Measurements from ENCODE around the gene EML3.

DNA sequence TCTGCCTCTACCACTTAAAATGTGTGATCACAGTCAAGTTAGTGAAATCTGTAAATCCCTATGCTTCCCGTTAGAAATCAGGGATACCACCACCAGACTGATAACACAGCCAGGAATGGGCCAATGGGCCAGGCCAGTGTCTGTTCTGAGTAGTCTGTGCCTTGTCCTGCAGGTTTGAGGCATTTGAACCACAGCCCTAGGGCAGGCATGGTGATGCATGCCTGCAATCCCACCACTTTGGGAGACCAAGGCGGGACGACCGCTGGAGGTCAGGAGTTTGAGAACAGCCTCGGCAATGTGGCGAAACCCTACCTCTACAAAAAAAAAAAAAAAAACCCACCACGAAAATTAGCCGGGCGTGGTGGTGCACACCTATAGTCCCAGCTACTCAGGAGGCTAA lies 53.9 kb downstream of the EML3 start:
- TF ChIP-seq, protein P1, sequence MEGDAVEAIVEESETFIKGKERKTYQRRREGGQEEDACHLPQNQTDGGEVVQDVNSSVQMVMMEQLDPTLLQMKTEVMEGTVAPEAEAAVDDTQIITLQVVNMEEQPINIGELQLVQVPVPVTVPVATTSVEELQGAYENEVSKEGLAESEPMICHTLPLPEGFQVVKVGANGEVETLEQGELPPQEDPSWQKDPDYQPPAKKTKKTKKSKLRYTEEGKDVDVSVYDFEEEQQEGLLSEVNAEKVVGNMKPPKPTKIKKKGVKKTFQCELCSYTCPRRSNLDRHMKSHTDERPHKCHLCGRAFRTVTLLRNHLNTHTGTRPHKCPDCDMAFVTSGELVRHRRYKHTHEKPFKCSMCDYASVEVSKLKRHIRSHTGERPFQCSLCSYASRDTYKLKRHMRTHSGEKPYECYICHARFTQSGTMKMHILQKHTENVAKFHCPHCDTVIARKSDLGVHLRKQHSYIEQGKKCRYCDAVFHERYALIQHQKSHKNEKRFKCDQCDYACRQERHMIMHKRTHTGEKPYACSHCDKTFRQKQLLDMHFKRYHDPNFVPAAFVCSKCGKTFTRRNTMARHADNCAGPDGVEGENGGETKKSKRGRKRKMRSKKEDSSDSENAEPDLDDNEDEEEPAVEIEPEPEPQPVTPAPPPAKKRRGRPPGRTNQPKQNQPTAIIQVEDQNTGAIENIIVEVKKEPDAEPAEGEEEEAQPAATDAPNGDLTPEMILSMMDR (IDR thresholded peaks at IDR 0.05): no peak
- TF ChIP-seq POLR2AphosphoS5 (IDR thresholded peaks at IDR 0.05; ENCODE audit: low read depth, low read length): no peak
- TF ChIP-seq, protein P2, sequence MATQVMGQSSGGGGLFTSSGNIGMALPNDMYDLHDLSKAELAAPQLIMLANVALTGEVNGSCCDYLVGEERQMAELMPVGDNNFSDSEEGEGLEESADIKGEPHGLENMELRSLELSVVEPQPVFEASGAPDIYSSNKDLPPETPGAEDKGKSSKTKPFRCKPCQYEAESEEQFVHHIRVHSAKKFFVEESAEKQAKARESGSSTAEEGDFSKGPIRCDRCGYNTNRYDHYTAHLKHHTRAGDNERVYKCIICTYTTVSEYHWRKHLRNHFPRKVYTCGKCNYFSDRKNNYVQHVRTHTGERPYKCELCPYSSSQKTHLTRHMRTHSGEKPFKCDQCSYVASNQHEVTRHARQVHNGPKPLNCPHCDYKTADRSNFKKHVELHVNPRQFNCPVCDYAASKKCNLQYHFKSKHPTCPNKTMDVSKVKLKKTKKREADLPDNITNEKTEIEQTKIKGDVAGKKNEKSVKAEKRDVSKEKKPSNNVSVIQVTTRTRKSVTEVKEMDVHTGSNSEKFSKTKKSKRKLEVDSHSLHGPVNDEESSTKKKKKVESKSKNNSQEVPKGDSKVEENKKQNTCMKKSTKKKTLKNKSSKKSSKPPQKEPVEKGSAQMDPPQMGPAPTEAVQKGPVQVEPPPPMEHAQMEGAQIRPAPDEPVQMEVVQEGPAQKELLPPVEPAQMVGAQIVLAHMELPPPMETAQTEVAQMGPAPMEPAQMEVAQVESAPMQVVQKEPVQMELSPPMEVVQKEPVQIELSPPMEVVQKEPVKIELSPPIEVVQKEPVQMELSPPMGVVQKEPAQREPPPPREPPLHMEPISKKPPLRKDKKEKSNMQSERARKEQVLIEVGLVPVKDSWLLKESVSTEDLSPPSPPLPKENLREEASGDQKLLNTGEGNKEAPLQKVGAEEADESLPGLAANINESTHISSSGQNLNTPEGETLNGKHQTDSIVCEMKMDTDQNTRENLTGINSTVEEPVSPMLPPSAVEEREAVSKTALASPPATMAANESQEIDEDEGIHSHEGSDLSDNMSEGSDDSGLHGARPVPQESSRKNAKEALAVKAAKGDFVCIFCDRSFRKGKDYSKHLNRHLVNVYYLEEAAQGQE (IDR thresholded peaks at IDR 0.05; ENCODE audit: insufficient read depth in 1 of 2, low read depth in 2 of 2, low read length in 1 of 2): no peak
- no peak for TF ChIP-seq SIN3A (IDR thresholded peaks at IDR 0.05; ENCODE audit: borderline replicate concordance, insufficient read depth, low read depth, low read length)
